Activated CD4-positive, alpha-beta T cell treated with anti-CD3 and anti-CD28 coated beads for 24 hours (primary cell): ENCODE results near the gene CDH11.

Source experiments
- DNase-seq, 2 donors: peaks; one replicate each; pipeline ENCODE4 v3.0.0-alpha.2; 2020; ENCODE audit warnings: low read depth in 2 of 2

CDH11 gene

GRCh38 chr16:64916051-64916450, 205.8 kb downstream of the CDH11 start:
- no peak for DNase-seq

- no peak for DNase-seq
Observed at GRCh38 chr16:64910356-64910755, 211.5 kb downstream of the CDH11 start.

- no peak for DNase-seq
Observed at GRCh38 chr16:64907844-64908243, 214.0 kb downstream of the CDH11 start.

- DNase-seq = no peak
Observed at GRCh38 chr16:64903770-64904169, 218.1 kb downstream of the CDH11 start.

- no peak for DNase-seq
Observed at GRCh38 chr16:64900517-64900916, 221.3 kb downstream of the CDH11 start.

GRCh38 chr16:64900019-64900418, 221.8 kb downstream of the CDH11 start:
- DNase-seq = no peak

- no peak for DNase-seq
Observed at GRCh38 chr16:64898159-64898558, 223.7 kb downstream of the CDH11 start.
